SH-SY5Y (cell line): ENCODE data around the gene PTPRD.

Experiments
- GATA2 ChIP-seq: IDR thresholded peaks from 2 replicates; pipeline ENCODE4 v1.6.1; 2011; ENCODE audit warnings: mild to moderate bottlenecking, low read depth, low read length
- GATA3 ChIP-seq: IDR thresholded peaks from 2 replicates; pipeline ENCODE4 v1.6.1; 2011; ENCODE audit warnings: low read depth, mild to moderate bottlenecking, low read length, moderate library complexity

- TF ChIP-seq GATA2 (no peak), GATA3 (no peak)
Observed at GRCh38 chr9:8267636-8268035, 2345.2 kb downstream of the PTPRD start.
